Fibroblast of upper back skin (primary cell): ENCODE data around the gene GPI.
A peak's percentile ranks its signal among the peaks of the same experiment; 100 is the strongest.
"Not testable (repeated sequence)": the region's sequence is repeated elsewhere in the genome, so short reads cannot be mapped to it uniquely, and the experiment has no call there.

Experiments used
- DNase-seq: peaks from one replicate; pipeline ENCODE4 v3.0.0-alpha.2; 2013

GPI gene

GRCh38 chr19:34364830-34365462 lies at the start of gene GPI:
Gene GPI, plus strand, starts transcription at chr19:34365196. Its CDS starts 71 bp downstream, at chr19:34365267.
- peak; percentile 22 for DNase-seq

GRCh38 chr19:34316247-34316646 lies 48.7 kb upstream of the GPI start:
- no peak for DNase-seq

DNA sequence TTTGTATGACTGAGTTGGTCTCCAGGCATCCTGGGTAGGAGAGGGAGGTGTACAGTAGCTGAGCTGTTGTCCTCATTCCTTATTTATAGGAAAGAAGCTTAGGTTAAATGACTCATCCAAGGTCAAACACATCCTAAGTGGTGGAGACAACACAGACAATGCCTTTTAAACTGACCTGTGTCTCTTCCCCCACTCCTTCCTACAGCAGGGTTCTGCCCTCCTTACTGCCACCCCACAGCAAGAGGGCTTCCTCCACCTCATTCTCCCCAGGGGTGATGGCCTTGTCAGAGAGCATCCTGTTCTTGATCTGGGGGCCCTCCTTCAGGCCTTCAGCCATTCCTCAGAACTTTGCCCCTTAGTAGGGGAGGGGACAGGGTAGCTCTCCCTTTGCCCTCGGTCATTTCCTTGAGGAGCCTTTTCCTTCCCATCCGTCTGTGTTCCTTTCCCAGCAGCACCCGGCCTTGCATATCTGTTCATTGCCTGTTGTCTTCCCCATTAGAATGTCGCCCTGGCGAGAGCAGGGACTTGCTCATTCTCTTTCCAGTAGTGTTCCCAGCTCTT lies 48.2 kb upstream of the GPI start:
- no peak for DNase-seq

- no peak for DNase-seq
Measured at GRCh38 chr19:34317311-34317927, 47.6 kb upstream of the GPI start.

DNA sequence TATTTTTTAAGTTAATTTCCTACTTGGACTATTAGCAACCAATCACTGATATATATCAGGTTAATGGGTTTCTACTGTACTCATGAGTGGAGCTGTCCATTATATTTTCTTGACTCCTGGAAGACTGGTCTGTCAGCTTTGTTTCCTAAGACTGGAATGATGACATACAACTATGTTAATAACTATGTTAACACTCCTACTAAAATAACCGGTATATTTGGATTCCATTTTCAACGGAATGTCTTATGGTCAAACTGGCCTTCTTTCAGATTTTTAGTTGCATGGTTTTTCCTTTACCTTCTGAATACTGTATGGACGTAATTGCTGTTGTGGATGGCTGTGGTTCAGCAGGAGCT lies 45.8 kb upstream of the GPI start:
- no peak for DNase-seq

DNA sequence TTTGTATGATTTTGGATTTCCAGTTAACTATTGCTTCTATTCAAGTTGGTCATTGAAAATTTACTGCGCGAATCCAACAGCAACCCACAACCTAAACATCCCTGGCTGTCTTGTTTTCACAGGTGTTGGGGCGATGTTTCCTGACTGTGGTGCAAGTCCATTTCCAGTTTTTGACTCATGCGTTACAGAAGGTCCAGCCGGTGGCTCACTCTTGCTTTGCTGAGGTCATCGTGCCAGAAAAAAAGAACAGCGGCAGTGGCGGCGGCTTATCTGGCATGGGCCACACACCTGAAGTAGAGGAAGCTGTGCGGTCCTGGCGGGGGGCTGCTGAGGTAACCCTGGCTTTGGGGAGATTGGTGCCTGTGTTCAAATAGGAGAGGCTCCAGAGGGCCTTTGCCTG lies 45.2 kb upstream of the GPI start:
- no peak for DNase-seq

DNA sequence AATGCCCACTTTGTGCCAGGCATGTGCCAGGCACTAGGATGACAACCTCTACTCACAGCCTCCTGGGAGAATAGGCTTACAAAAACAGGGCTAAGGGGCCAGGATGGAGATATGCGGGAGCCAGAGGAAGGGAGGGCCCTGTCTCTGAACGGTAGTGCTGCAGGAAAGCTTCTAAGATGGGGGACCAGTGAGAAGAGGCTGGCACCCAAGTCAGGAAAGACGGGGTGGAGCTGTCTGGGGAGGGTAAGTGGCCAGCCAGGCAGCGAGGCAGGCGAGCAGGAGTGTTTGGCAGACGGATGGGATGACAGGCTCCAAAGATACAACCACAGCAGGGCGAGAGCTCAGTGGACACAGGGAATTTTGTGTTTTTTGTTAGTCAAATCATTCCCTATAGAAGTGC lies 44.7 kb upstream of the GPI start:
- DNase-seq: no peak

DNA sequence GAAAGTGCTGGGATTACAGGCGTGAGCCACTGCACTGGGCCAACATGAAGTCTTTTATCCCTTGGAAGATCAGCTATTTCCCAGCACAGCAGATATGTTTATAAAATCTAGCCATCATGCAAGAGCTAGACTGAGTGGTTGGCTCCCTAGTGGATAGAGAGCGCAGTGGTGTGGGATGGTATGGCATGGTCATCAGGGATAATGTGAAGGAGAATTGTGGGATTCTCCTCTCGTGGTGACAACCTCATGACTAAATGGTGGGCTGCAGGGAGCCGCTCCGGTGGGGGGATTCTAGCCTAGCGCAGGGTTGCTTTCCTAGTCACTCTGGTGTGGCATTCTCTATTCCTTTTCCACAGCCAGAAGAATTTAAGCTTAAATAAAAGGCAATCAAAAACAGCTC lies 43.3 kb upstream of the GPI start:
- no peak for DNase-seq

GRCh38 chr19:34323433-34324204 lies 41.4 kb upstream of the GPI start:
- DNase-seq: no peak

DNA sequence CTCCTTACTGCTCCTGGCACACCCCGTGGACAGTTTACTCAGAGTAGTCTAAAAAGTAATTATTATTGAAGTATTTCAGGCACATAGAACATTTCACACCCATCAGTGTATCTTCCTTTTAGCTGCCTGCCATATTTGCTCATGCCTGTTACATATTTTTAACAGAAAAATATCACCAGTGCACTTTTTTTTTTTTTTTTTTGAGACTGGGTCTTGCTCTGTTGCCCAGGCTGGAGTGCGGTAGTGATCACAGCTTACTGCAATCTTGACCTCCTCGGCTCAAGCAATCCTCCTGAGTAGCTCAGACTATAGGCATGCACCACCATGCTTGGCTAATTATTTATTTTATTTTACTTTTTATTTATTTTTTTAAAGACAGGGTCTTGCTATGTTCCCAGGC lies 40.7 kb upstream of the GPI start:
- DNase-seq: no peak

DNA sequence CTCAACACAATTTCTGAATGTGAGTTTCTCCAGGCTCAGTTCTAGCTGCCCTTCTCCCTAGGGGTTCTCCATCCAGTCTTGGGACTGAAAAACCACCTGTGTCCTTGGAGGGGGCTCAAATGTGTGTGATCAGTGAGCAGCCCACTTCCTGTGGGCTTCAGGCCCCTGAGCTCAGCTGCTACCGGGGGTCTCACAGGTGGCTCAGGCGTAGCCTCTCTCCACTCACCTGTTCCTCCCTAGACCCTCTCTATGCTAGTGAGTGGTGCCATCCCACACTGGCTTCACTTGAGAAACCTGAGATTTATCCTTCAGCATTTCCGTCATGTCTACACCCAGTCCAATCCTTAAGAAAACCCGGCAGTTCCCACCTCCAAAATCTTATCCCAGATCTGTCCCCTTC lies 39.8 kb upstream of the GPI start:
- no peak for DNase-seq

DNA sequence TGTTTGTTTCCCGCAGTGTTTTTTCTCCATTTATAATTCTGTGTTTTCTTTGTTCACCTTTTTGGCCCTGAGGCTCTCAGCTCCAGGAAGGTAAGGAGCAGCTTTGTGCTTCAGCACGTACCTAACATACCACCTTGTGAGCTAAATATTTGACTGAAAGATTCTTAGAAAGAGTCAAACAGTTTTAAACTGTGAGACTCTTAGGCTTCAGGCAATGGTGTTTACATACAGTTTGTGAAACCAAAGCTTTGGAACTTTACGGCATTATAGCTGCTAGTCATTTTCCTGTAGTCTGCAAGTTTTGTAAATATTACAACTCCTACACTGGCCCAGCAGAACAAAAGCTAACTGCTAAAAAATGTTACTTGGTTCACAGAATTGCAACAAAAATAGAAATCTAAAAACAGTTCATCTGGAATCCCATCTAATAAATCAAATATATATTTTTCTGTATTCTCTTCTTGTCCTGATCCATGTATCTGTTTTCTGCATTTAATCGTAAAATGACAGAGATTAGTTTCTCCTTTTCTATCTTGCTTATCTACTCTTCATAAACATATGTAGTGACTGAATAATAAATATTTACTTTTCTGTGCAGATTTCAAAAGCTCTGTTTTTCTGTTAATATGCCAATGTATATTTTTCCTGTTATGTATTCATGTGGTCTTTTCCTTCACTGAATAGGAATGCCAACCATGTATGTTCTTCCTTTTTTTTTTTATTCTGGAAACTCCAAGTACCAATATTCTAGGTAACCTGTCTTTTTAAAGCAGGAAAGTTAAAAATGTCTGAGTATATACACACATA lies 38.8 kb upstream of the GPI start:
- DNase-seq: no peak

GRCh38 chr19:34327851-34328250 lies 37.1 kb upstream of the GPI start:
- DNase-seq: no peak

DNA sequence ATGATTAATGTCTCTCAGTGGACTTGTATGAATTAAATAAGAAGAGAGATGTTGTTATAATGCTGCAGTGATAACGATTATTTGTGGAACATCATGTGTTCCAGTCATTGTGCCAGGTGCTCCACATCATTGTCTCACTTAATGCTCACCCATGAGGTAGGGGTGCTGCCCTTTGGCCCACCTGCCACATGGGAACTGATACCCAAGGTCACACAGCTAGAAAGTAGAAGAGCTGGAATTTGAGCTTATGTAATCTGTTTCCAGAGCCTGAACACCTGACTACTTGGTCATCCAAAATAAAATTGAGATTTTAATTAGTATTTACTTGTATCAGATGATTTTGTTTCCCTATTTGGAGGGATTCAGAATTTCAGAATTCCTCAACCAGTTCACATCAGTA lies 36.0 kb upstream of the GPI start:
- no peak for DNase-seq

DNA sequence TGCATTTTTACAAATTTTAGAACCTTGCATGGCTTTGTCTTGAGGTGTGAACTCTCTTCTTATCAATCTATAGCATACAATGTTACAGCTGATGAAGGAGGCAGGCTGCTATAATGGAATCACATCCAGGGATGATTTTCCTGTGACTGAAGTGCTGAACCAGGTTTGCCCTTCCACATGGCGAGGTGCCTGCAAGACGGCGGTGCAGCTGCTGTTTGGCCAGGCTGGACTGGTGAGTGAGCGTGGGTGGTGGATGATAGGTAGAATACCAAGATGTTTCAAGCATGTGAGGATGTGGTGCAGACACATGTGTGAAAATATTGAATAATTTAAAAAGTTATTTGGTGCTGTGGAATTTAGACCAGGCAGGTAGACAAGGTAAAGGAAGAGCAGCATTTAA lies 34.9 kb upstream of the GPI start:
- DNase-seq: no peak

DNA sequence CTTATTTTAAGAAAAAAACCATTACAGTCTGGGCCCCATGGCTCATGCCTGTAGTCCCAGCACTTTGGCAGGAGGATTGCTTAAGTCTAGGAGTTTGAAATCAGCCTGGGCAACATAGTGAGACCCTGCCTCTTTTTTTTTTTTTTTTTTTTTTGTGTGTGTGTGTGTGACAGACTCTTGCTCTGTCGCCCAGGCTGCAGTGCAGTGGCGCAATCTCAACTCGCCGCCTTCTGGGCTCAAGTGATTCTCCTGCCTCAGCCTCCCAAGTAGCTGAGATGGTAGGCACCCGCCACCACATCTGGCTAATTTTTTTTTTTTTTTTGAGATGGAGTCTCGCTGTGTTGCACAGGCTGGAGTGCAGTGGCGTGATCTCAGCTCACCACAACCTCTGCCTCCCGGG lies 34.4 kb upstream of the GPI start:
- DNase-seq: not testable (repeated sequence)

DNA sequence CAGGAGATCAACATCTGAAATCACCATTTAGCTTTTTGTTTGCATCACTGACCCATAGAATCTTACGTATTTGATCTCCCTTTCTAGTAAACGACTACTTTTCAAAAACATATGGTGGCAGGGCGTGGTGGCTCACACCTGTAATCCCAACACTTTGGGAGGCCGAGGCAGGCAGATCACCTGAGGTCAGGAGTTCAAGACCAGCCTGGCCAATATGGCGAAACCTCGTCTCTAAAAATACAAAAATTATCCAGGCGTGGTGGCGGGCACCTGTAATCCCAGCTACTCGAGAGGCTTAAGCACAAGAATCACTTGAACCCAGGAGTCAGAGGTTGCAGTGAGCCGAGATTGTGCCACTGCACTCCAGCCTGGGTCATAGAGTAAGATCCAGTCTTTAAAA lies 33.4 kb upstream of the GPI start:
- DNase-seq: not testable (repeated sequence)

DNA sequence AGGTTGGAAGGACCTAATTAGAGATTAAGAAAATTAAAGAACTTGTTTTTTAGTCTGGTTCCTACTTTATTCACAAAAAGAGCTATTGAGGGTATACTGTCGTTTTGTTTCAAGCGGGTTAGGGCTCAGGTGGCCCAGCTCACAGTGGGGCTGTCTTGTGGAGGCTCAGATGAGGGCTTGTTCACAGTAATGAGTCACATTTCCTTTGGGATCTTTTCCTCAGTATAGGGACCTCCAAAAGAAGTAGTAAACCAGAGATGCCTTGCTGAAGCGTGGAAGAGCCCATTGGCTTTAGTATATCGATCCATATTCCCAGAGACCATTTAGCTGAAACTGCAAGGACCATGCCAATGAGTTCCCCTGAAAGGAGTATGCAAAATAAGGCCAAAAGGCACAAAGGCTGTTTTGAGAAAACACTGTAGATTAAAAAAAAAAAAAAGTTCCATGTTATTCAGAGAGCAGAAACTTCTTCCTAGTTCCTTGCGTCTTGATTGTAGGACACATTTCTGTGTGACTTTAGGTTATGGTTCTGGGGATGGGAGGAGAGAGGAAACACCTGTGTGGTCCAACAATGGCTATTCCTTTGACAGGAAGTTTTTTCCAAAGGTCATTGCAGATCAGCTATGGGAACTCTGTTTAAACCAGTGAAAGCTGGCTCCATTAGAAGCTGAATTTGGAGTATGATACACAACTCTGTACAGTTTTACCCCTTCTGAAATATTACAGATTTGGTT lies 32.8 kb upstream of the GPI start:
- no peak for DNase-seq

- no peak for DNase-seq
Measured at GRCh38 chr19:34335914-34336313, 29.1 kb upstream of the GPI start.

DNA sequence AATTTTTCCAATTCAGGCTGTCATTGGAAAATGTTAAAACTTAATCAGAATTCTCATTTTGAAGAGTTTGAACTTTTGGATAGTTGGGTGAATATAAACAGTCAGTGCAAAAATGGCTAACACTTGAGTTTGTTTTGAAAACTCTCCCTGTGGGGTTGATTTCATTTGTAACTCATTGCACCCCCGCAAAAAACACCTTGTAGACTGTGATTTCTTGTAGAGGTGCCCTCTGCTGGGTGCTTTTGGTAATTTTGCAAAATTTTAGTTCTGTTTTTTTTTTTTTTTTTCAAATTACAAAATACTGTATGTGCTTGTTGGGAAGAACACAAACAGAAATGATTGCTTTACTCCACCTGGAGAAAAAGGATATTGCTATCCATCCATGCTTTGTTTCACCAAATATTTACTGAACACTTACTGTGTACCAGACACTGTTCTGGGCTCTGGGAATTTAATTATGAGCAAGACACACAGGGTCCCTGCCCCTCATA lies 28.2 kb upstream of the GPI start:
- DNase-seq: peak; percentile 31

DNA sequence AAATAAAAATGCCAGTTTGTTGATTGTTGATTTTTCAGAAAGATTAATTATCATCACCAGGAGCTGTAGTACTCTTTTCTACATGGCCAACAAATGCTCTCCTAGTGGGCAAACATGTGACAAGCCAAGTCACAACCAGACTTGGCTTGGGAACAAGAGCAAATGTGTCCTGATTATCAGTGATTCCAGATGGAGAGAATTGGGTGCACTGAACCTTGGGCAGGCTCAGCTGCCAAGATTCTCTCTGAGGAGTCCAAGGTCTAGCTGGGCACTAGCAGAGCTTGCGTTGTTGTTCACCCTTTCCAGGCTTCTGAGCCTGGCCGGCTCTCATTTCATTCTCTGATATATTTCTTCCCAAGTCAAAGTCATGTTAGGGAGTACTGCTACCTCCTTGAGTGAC lies 27.3 kb upstream of the GPI start:
- DNase-seq: no peak

DNA sequence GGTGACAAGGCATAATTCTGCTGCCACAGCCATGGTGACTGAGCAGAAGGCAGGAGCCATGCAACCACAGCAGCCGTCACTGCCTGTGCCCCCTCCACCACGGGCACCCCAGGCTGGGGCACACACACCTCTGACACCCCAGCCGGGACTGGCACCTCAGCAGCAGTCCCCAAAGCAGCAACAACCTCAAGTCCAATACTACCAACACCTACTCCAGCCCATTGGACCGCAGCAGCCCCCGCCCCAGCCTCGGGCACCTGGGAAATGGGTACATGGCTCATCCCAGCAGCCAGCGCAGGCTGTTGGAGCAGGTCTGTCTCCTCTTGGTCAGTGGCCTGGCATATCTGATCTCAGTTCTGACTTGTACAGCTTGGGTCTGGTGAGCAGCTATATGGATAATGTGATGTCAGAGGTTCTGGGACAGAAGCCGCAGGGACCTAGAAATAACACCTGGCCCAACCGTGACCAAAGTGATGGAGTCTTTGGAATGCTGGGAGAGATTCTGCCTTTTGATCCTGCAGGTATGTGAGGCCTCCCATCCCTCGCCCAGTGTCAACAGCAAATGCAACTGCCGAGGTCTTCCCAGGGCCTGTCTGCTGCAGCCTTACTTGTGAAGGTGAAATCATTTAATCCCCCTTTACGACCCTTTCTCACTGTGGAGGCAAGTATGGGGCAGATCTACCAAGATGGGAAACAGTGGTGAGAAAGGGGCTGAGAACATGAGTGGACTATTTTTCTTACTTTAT lies 22.9 kb upstream of the GPI start:
- DNase-seq: no peak
